ENCODE measurements around the gene KCNE1. TPM values are rescaled to one million over a fixed set of nuclear protein-coding genes. Genes with fewer than 3 reads are reported as not detected.

Gene KCNE1
- total and polyA plus RNA-seq, 5 experiments from 2014 or later = 0.19 to 0.23 TPM; not detected in 3

DNA sequence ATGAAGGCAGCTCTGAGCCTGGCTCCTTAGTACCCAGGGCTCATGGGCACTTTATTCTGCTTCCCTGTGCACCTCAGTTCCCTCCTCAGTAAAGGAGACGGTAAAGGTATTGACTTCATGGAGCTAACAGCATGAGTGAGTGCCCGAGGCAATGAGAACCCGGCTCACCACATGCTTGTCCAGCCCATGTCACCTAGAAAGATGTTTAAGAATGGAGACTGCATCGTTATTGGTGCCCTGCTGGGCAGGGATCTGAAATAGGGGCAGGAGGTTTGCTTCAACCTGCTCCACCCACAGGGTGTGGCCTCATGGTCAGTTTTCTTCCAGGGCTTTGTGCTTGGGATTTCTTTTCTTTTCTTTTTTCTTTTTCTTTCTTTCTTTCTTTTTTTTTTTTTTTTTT, 7.0 kb upstream of the KCNE1 start:
- POLR2A ChIA-PET = no interaction called here
- ATAC-seq = no peak
- Mint-ChIP-seq H3K9me3 (no peaks in the 10 kb centered on the region), H3K36me3 (peaks cover 5 to 41% (median 12%) of the 10 kb centered on the region in 3 donors), H3K4me1 (peaks cover 0 to 16% (median 2%) of the 10 kb centered on the region in 4 donors), H3K4me3 (no peak overlapping the region), H3K27me3 (no peaks in the 10 kb centered on the region), H3K27ac (peak overlapping the region in 1 of 10 donors; percentile 11)
- no peak for DNase-seq

DNA sequence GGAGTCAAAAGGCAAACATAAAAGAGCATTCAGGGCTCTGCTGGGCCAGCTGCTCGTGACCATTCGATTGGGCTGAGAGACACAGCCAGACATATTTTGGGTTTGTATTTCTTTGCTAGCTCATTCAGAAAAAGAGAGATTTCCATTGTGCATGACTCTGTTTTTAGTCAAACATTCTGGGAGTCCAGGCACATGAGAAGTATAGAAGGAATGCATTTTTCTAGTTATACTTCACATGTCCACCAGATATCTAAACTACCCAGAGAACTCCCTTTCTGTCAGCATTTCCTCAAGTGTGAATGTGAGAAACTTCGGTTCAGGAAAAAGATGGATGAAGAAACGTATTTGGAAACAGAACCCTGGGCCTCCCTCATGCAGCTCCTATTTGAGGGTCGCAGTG, 6.3 kb upstream of the KCNE1 start:
- ATAC-seq = no peak
- Mint-ChIP-seq H3K4me3 (no peak overlapping the region), H3K36me3 (peaks cover 5 to 41% (median 12%) of the 10 kb centered on the region in 3 donors), H3K9me3 (no peaks in the 10 kb centered on the region), H3K27me3 (no peaks in the 10 kb centered on the region), H3K27ac (no peak overlapping the region), H3K4me1 (peaks cover 0 to 16% (median 2%) of the 10 kb centered on the region in 4 donors)
- POLR2A ChIA-PET = no interaction called here
- no peak for DNase-seq

DNA sequence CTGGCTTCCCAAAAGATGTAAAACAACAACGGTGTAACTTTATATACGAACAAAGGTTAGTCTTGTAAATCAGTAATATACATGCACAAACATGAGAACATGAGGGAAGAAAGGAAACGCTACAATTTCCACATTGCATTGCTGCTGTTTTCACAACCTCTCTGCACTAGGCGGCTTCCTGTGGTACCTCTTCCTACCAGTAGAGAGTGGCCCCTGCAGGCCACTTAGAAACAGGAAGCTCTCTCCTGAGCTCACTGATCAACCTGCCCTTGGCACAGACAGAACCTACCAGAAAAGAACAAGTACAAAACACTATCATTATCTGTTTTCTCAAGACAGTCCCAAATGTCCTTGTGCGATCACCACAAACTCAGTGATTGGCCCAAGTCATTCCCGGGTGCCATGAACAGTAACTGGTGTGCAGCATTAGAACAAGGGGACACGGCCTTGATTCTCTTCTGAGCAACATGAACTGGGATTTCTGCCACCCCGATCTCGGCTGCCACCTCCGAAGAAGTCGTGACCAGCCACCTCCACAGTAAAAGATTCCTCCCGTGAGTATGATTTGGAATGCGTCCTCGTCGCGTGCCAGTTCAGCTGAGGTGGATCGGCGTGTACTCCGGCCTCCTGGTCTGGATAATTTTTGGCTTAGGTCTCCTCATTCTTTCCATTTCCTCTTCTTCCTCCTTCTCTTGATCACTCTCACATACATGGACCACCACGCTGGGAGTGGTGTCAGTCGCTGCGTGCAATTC, 5.7 kb upstream of the KCNE1 start:
- POLR2A ChIA-PET = no interaction called here
- Mint-ChIP-seq H3K27ac (no peak overlapping the region), H3K9me3 (no peaks in the 10 kb centered on the region), H3K27me3 (no peaks in the 10 kb centered on the region), H3K4me1 (peaks cover 0 to 18% (median 2%) of the 10 kb centered on the region in 4 donors), H3K4me3 (no peak overlapping the region), H3K36me3 (peaks cover 5 to 39% (median 12%) of the 10 kb centered on the region in 3 donors)
- DNase-seq (no peak), ATAC-seq (peak in 1 of 2 donors; percentile 45)

DNA sequence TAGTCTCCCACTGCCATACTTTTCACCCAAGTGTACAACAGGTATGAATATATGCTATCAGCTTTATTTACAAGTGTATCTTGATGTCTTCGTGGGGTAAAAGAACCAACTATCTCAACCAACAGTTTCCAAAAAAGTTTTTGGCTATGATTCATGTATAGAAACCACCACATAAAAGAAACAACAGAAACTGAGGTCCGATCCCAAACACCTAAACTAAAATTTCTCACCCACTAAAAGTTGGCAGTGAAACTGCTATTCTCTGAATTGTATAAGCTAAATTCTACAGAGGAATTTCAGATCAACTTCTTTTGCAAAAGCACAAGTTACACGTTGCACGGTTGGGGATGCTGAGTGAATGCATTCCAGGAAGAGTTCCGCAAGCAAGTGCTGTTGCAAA, 5.0 kb upstream of the KCNE1 start:
- POLR2A ChIA-PET = no interaction called here
- Mint-ChIP-seq H3K9me3 (no peaks in the 10 kb centered on the region), H3K27ac (no peak overlapping the region), H3K36me3 (peaks cover 5 to 34% (median 12%) of the 10 kb centered on the region in 3 donors), H3K4me1 (peaks cover 0 to 16% (median 2%) of the 10 kb centered on the region in 4 donors), H3K27me3 (no peaks in the 10 kb centered on the region), H3K4me3 (no peak overlapping the region)
- DNase-seq (no peak), ATAC-seq (no peak)

DNA sequence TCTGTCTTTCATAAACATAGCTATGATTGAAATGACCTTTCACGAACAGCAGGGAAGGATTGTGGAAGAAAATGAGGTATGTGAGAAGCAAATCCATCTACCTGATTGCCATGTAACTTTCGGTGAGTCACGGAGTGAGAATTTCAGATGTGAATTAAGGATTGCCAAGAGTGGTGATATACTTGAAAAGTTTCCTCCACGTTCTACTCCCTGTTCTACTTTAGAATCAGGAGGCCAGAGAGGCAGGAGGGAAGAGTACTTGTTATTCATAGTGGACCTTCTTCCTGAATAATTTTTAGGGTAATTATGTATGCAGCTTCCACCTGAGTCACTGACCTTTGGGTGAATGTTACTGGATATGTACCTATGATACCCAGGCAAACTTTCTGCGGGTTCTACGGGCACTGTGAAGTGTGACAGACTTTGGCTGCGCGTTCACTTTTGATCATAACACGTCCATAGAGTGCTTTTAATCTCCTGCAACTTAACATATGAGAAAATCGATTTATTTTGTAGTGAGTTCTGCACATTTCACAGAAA, 2.6 kb upstream of the KCNE1 start:
- H3K27ac Mint-ChIP-seq = no peak overlapping the region
- H3K36me3 Mint-ChIP-seq = peaks cover 5 to 14% (median 6%) of the 10 kb centered on the region in 3 donors
- POLR2A ChIA-PET = no interaction called here
- no peaks in the 10 kb centered on the region for H3K27me3 Mint-ChIP-seq
- no peaks in the 10 kb centered on the region for H3K9me3 Mint-ChIP-seq
- ATAC-seq (no peak), DNase-seq (no peak)
- no peak overlapping the region for H3K4me3 Mint-ChIP-seq
- peaks cover 0 to 11% (median 2%) of the 10 kb centered on the region in 4 donors for H3K4me1 Mint-ChIP-seq

DNA sequence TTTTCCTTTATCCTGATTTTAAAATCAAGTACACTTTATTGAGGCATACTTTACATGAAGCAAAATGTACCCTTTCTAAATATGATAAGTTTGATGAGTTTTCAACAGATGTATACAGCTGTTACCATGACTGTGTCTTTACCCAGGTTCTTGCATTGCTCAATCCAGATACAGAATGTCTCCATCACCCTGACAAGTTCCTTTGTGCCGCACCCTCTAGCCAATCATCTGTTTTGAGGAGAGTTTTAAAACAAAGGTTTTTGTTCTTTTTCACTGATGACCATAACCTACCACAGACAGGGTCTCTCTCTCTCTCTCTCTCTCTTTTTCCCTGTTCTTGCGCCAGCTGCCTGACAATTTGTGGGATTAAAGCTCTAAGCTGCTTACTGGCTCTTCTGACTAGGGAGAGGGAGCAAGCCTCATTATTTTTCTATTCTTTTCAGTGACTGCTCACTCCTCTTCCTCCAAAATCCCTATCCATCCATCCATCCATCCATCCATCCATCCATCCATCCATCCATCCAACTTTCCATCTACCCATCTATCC, 1.2 kb upstream of the KCNE1 start:
- H3K4me3 Mint-ChIP-seq = no peak overlapping the region
- peaks cover 4 to 12% (median 5%) of the 10 kb centered on the region in 3 donors for H3K36me3 Mint-ChIP-seq
- H3K9me3 Mint-ChIP-seq = no peaks in the 10 kb centered on the region
- no peak overlapping the region for H3K27ac Mint-ChIP-seq
- POLR2A ChIA-PET = no interaction called here
- no peaks in the 10 kb centered on the region for H3K27me3 Mint-ChIP-seq
- H3K4me1 Mint-ChIP-seq = peaks cover 0 to 7% (median 2%) of the 10 kb centered on the region in 4 donors
- DNase-seq (no peak), ATAC-seq (no peak)

DNA sequence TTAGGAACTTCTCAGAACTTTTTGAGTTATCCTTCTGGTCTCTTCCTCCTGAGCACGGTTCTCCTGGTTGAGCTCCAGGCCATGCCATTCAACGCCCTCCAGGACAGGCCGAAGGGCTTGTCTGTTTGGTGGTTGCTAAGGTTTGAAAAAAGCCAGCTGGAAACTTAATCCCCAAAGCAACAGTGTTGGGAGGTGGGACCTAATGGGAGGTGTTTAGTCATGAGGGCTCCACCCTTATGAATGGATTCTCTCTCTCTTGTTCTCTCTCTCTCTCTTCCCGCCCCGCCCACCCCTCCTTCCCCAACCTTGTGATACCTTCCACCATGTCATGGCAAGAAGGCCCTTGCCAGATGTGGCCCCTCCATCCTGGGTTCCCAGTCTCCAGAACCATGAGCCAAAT, 829 bp downstream of the KCNE1 start:
- H3K27ac Mint-ChIP-seq = no peak overlapping the region
- no peaks in the 10 kb centered on the region for H3K36me3 Mint-ChIP-seq
- POLR2A ChIA-PET = no interaction called here
- H3K27me3 Mint-ChIP-seq = peaks cover 0 to 5% (median 0%) of the 10 kb centered on the region in 5 donors
- no peaks in the 10 kb centered on the region for H3K9me3 Mint-ChIP-seq
- peaks cover 0 to 2% (median 0%) of the 10 kb centered on the region in 4 donors for H3K4me1 Mint-ChIP-seq
- ATAC-seq = no peak
- no peak overlapping the region for H3K4me3 Mint-ChIP-seq
- no peak for DNase-seq

DNA sequence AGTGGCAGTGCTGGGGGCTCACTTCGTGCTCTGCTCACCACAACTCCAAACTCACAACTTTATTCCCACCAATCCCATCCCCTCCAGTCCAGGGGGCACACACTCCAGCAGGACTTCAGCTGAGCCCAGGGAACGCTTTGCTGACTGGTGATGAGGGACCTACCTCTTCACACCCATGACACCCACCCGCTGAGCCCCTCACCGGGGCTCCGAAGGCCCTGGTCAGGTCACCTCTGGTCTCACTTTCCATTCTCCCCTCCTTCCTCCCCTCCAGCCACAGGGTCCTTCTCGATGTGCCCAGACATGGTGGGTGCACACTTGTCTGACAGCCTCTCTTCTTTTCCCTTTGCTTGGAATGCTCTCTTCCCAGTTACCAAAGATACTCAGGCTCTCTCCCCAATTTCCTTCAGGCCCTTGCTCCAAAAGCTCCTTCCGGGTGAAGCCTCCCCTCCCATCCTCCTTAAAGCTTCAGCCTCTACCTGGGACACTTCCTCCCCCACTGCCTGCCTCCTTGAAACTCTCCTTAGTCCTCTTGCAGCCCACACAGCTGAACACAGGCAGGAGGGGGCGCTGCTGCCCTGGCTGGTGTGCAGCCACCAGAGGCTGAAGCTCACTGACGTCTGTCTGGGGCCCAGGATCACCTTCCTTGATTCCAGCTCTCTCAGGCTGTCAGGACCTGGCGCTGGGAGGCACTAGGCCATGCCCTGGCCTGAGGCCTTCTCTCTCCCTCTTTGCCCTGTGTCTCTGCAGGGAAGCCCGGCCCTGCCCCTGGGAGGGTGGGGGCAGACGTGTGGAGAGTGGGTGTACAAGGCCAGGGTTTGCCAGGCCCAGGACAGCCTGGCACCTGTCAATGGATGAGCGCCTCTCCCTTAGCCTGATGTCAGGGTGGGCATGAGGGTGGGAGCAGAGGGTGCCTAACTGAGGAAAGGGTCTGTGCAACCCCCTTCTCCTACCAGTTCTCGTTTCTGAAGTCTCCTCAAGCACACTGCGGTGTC, 1.6 kb downstream of the KCNE1 start:
- H3K36me3 Mint-ChIP-seq = no peaks in the 10 kb centered on the region
- POLR2A ChIA-PET = no interaction called here
- no peak for ATAC-seq
- H3K27me3 Mint-ChIP-seq = peaks cover 0 to 5% (median 0%) of the 10 kb centered on the region in 5 donors
- H3K9me3 Mint-ChIP-seq = no peaks in the 10 kb centered on the region
- peak overlapping the region in 2 of 10 donors; percentile 41 to 43 for H3K27ac Mint-ChIP-seq
- H3K4me1 Mint-ChIP-seq = peaks cover 0 to 2% (median 0%) of the 10 kb centered on the region in 4 donors
- peak overlapping the region in 1 of 10 donors; percentile 4 for H3K4me3 Mint-ChIP-seq
- DNase-seq = peak in 1 of 10 donors; percentile 4

DNA sequence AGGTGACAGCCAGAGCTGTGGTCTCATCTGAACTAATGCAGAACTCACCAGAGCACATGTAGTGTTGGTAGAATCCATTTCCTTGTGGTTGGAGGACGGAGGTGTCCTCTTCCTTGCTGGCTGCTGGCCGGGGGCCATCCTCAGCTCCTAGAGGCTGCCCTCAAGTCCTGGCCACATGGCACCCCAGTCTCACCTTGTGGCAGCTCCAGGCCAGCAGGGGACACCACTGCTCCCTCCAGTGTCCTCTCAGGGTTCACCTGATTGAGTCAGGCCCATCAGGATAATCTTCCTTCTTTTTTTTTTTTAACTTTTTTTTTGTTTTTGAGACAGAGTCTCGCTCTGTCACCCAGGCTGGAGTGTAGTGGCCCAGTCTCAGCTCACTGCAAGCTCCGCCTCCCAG, 2.9 kb downstream of the KCNE1 start:
- no peak for DNase-seq
- Mint-ChIP-seq H3K27ac (peak overlapping the region in 1 of 10 donors; percentile 37), H3K4me3 (no peak overlapping the region), H3K9me3 (no peaks in the 10 kb centered on the region), H3K4me1 (peaks cover 0 to 2% (median 0%) of the 10 kb centered on the region in 4 donors), H3K27me3 (peaks cover 0 to 10% (median 1%) of the 10 kb centered on the region in 5 donors), H3K36me3 (no peaks in the 10 kb centered on the region)
- ATAC-seq = no peak
- POLR2A ChIA-PET = no interaction called here

DNA sequence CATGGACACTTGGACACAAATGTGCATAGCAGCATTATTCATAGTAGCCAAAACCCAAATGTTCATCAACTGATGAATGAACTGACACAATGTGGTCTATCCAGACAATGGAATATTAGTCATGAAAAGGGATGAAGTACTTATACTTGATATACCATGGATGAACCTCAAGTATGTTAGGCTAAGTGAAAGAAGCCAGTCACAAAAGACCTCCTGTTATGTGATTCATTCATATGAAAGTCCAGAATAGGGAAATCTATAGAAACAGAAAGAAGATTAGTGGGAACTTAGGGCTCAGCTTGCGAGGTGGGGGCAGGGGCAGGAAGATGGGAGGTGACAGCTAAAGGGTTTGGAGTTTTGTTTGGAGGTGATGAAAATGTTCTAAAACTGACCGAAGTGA, 7.4 kb downstream of the KCNE1 start:
- Mint-ChIP-seq H3K4me1 (peaks cover 0 to 2% (median 0%) of the 10 kb centered on the region in 4 donors), H3K27me3 (peaks cover 0 to 35% (median 20%) of the 10 kb centered on the region in 5 donors), H3K4me3 (no peak overlapping the region), H3K27ac (no peak overlapping the region), H3K9me3 (peaks cover 0 to 3% (median 0%) of the 10 kb centered on the region in 9 donors), H3K36me3 (peaks cover 0 to 2% (median 0%) of the 10 kb centered on the region in 3 donors)
- DNase-seq (no peak), ATAC-seq (no peak)
- POLR2A ChIA-PET = no interaction called here

DNA sequence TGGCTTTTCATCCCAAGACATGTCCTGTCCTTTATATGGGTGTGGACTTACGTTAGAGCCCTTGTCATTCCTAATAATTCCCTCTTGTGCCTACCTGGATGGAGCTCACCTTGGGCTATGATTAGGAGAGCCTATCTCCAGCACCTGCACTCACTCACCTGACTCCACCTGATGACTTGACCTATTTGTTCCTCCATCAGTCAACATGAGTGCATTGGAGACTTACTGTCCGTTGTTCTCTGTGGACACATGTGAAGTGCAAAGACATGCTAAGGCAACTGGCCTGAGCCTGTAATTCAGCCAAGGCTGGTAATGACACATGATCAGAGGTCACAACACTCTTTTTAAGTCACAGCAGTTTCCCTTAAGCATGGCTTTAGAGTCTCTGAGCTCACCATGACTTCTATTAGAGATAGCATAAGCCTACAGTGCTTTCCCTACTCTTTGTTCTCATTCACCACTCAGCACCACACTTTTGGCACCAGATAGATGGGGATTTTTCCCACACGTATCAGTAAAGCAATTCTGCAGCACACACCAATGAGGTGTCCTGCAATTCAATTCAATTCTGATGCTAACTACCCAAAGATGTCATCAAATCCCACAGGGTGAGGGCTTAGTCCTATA, 9.4 kb downstream of the KCNE1 start:
- ATAC-seq = no peak
- Mint-ChIP-seq H3K9me3 (peaks cover 6 to 21% (median 15%) of the 10 kb centered on the region in 9 donors), H3K27me3 (peaks cover 0 to 41% (median 20%) of the 10 kb centered on the region in 5 donors), H3K4me1 (peaks cover 0 to 2% (median 0%) of the 10 kb centered on the region in 4 donors), H3K4me3 (no peak overlapping the region), H3K27ac (no peak overlapping the region), H3K36me3 (peaks cover 0 to 21% (median 7%) of the 10 kb centered on the region in 3 donors)
- DNase-seq = no peak
- POLR2A ChIA-PET = no interaction called here

DNA sequence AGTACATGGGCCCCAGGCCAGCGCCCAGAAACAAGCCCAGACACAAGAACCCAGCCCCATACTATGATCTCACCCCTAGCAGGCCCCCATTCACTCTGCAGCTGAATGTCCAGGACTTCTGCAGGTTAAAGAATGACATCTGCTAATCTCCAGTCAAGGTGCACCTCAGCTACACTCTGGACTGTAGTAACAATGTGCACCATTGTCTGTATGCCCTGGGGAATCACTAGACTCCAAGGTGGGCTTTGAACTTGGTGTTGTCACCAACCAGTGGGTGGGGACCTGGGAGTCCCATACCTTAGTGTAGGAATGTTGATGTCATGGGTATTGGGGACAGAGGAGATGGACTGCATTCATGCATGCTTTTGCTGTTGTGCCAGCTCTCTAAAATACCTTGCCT, 10.3 kb downstream of the KCNE1 start:
- Mint-ChIP-seq H3K36me3 (peaks cover 0 to 30% (median 11%) of the 10 kb centered on the region in 3 donors), H3K27me3 (peaks cover 0 to 39% (median 20%) of the 10 kb centered on the region in 5 donors), H3K27ac (no peak overlapping the region), H3K9me3 (peaks cover 12 to 30% (median 24%) of the 10 kb centered on the region in 9 donors), H3K4me1 (peaks cover 0 to 2% (median 0%) of the 10 kb centered on the region in 4 donors), H3K4me3 (no peak overlapping the region)
- POLR2A ChIA-PET = no interaction called here
- DNase-seq (no peak), ATAC-seq (no peak)
